Activated CD8-positive, alpha-beta T cell treated with anti-CD3 and anti-CD28 coated beads, Interleukin-2, amount 10 ng/mL, durations not matched to agents 7 days and 5 days (primary cell): Measurements from ENCODE around the gene QRFP. TPM values are rescaled to one million over a fixed set of nuclear protein-coding genes. Genes with fewer than 3 reads are reported as not detected.
"Not testable (repeated sequence)": the region's sequence is repeated elsewhere in the genome, so short reads cannot be mapped to it uniquely, and the experiment has no call there.

Experiments used
- ATAC-seq: fragments of 150-1000 bp; cut with Tn5 transposase; one replicate; pipeline ENCODE4 v1.10.0; 2021; ENCODE audit warnings: moderate library complexity
- CTCF ChIA-PET: fragments of 350-600 bp; sonication (Branson Sonifier 250); formaldehyde crosslinking; loops from one replicate; lab custom pipeline; 2021; ENCODE audit warnings: antibody characterized with exemption; lab: Charles Lee
- POLR2A ChIA-PET: fragments of 350-600 bp; sonication (Branson Sonifier 250); formaldehyde crosslinking; loops from one replicate; lab custom pipeline; 2021; ENCODE audit warnings: antibody characterized with exemption; lab: Charles Lee
- DNase-seq: peaks from one replicate; pipeline ENCODE4 v3.0.0-alpha.2; 2020
- H3K27ac Mint-ChIP-seq: one replicate; pipeline ENCODE4 v1.8.0; 2021; ENCODE audit warnings: mild to moderate bottlenecking, mixed read lengths
- H3K27me3 Mint-ChIP-seq: one replicate; pipeline ENCODE4 v1.8.0; 2021; ENCODE audit warnings: low read depth, mixed read lengths
- H3K36me3 Mint-ChIP-seq: one replicate; pipeline ENCODE4 v1.8.0; 2021; ENCODE audit warnings: low read depth, mixed read lengths
- H3K4me1 Mint-ChIP-seq: one replicate; pipeline ENCODE4 v1.8.0; 2021; ENCODE audit warnings: low read depth, mixed read lengths
- H3K4me3 Mint-ChIP-seq: one replicate; pipeline ENCODE4 v1.8.0; 2021; ENCODE audit warnings: mild to moderate bottlenecking, mixed read lengths
- H3K9me3 Mint-ChIP-seq: one replicate; pipeline ENCODE4 v1.8.0; 2022; ENCODE audit warnings: mixed read lengths; ENCODE audit not compliant: insufficient read depth
- total RNA-seq, 2 experiments: library from RNA; stranded (reverse); gene quantifications; one replicate each; pipeline ENCODE4 v1.2.3, GENCODE V29; 2021

QRFP gene
- total RNA-seq, 2 experiments from 2014 or later = not detected

- DNase-seq (no peak), ATAC-seq (no peak)
- no peaks in the 10 kb centered on the region for H3K4me1 Mint-ChIP-seq
- H3K9me3 Mint-ChIP-seq = no peaks in the 10 kb centered on the region
- H3K4me3 Mint-ChIP-seq = no peak overlapping the region
- H3K27me3 Mint-ChIP-seq = no peaks in the 10 kb centered on the region
- no peak overlapping the region for H3K27ac Mint-ChIP-seq
- ChIA-PET CTCF (interaction anchor here (1.5 to 1.9 kb wide), 2 partner anchors 12 to 83 kb away, joined by 4 to 9 read pairs; no protein-coding TSS in a partner anchor), POLR2A (no interaction called here)
- H3K36me3 Mint-ChIP-seq = no peaks in the 10 kb centered on the region
These were observed 42.5 kb downstream of the QRFP start for GRCh38 chr9:130854092-130854491.

GRCh38 chr9:130852801-130853200 lies 43.8 kb downstream of the QRFP start:
- H3K36me3 Mint-ChIP-seq = no peaks in the 10 kb centered on the region
- POLR2A ChIA-PET = no interaction called here
- H3K27ac Mint-ChIP-seq = no peak overlapping the region
- H3K9me3 Mint-ChIP-seq = no peaks in the 10 kb centered on the region
- no peaks in the 10 kb centered on the region for H3K27me3 Mint-ChIP-seq
- no peak for ATAC-seq
- no peak for DNase-seq
- CTCF ChIA-PET = interaction anchor here (0.8 to 1.1 kb wide), 2 partner anchors 12 to 151 kb away, joined by 4 read pairs; no protein-coding TSS in a partner anchor
- H3K4me3 Mint-ChIP-seq = no peak overlapping the region
- no peaks in the 10 kb centered on the region for H3K4me1 Mint-ChIP-seq

- CTCF ChIA-PET = no interaction called here
- H3K27ac Mint-ChIP-seq = no peak overlapping the region
- H3K27me3 Mint-ChIP-seq = no peaks in the 10 kb centered on the region
- H3K4me3 Mint-ChIP-seq = no peak overlapping the region
- DNase-seq (no peak), ATAC-seq (no peak)
- POLR2A ChIA-PET = no interaction called here
- no peaks in the 10 kb centered on the region for H3K9me3 Mint-ChIP-seq
- no peaks in the 10 kb centered on the region for H3K36me3 Mint-ChIP-seq
- no peaks in the 10 kb centered on the region for H3K4me1 Mint-ChIP-seq
These were observed 47.3 kb downstream of the QRFP start for GRCh38 chr9:130849356-130849755.

GRCh38 chr9:130848514-130848913 lies 48.1 kb downstream of the QRFP start:
- POLR2A ChIA-PET, DNase-seq, H3K36me3 Mint-ChIP-seq, H3K9me3 Mint-ChIP-seq, H3K27me3 Mint-ChIP-seq, ATAC-seq, CTCF ChIA-PET, H3K27ac Mint-ChIP-seq, H3K4me1 Mint-ChIP-seq, H3K4me3 Mint-ChIP-seq: not testable (repeated sequence)

GRCh38 chr9:130847306-130848217 lies 49.0 kb downstream of the QRFP start:
- H3K9me3 Mint-ChIP-seq = no peaks in the 10 kb centered on the region
- peaks cover 9% of the 10 kb centered on the region for H3K4me1 Mint-ChIP-seq
- no peaks in the 10 kb centered on the region for H3K36me3 Mint-ChIP-seq
- POLR2A ChIA-PET = no interaction called here
- DNase-seq (no peak), ATAC-seq (no peak)
- CTCF ChIA-PET = interaction anchor here (1.4 kb wide), 1 partner anchor 146 kb away, joined by 4 read pairs; no protein-coding TSS in a partner anchor
- no peak overlapping the region for H3K4me3 Mint-ChIP-seq
- H3K27ac Mint-ChIP-seq = no peak overlapping the region
- H3K27me3 Mint-ChIP-seq = no peaks in the 10 kb centered on the region

- CTCF ChIA-PET = interaction anchor here (0.7 to 1.4 kb wide), 2 partner anchors 80 to 146 kb away, joined by 3 to 4 read pairs; no protein-coding TSS in a partner anchor
- no peak for ATAC-seq
These were observed 49.9 kb downstream of the QRFP start for GRCh38 chr9:130846487-130847305.

GRCh38 chr9:130845901-130846481 lies 50.6 kb downstream of the QRFP start:
- Mint-ChIP-seq H3K4me3 (no peak overlapping the region), H3K27me3 (no peaks in the 10 kb centered on the region), H3K36me3 (no peaks in the 10 kb centered on the region), H3K9me3 (no peaks in the 10 kb centered on the region), H3K27ac (no peak overlapping the region), H3K4me1 (peaks cover 9% of the 10 kb centered on the region)
- CTCF ChIA-PET = interaction anchor here (0.7 to 1.4 kb wide), 2 partner anchors 80 to 145 kb away, joined by 3 to 4 read pairs; no protein-coding TSS in a partner anchor
- ATAC-seq (no peak), DNase-seq (no peak)
- POLR2A ChIA-PET = no interaction called here

More at GRCh38 chr9:130846487-130847305, 49.9 kb downstream of the QRFP start:
- Mint-ChIP-seq H3K36me3 (no peaks in the 10 kb centered on the region), H3K27ac (no peak overlapping the region), H3K4me3 (no peak overlapping the region), H3K27me3 (no peaks in the 10 kb centered on the region), H3K9me3 (no peaks in the 10 kb centered on the region), H3K4me1 (peaks cover 9% of the 10 kb centered on the region)
- no peak for DNase-seq
- POLR2A ChIA-PET = no interaction called here

GRCh38 chr9:130845254-130845653 lies 51.4 kb downstream of the QRFP start:
- no peak overlapping the region for H3K27ac Mint-ChIP-seq
- ChIA-PET CTCF (no interaction called here), POLR2A (interaction anchor here (1.0 kb wide), 1 partner anchor 79 kb away, joined by 3 read pairs; no protein-coding TSS in a partner anchor)
- no peaks in the 10 kb centered on the region for H3K36me3 Mint-ChIP-seq
- peaks cover 9% of the 10 kb centered on the region for H3K4me1 Mint-ChIP-seq
- H3K9me3 Mint-ChIP-seq = no peaks in the 10 kb centered on the region
- ATAC-seq (no peak), DNase-seq (no peak)
- no peaks in the 10 kb centered on the region for H3K27me3 Mint-ChIP-seq
- no peak overlapping the region for H3K4me3 Mint-ChIP-seq

- Mint-ChIP-seq H3K36me3 (no peaks in the 10 kb centered on the region), H3K27ac (no peak overlapping the region), H3K4me1 (peaks cover 9% of the 10 kb centered on the region), H3K27me3 (no peaks in the 10 kb centered on the region), H3K4me3 (no peak overlapping the region), H3K9me3 (no peaks in the 10 kb centered on the region)
- DNase-seq (no peak), ATAC-seq (no peak)
- POLR2A ChIA-PET = no interaction called here
- CTCF ChIA-PET = no interaction called here
These were observed 52.6 kb downstream of the QRFP start for GRCh38 chr9:130844044-130844451.

GRCh38 chr9:130843049-130843908 lies 53.3 kb downstream of the QRFP start:
- Mint-ChIP-seq H3K36me3 (no peaks in the 10 kb centered on the region), H3K4me1 (peaks cover 9% of the 10 kb centered on the region), H3K27ac (no peak overlapping the region), H3K27me3 (no peaks in the 10 kb centered on the region), H3K9me3 (no peaks in the 10 kb centered on the region), H3K4me3 (no peak overlapping the region)
- DNase-seq (no peak), ATAC-seq (no peak)
- CTCF ChIA-PET = interaction anchor here (1.5 kb wide), 1 partner anchor 27 kb away, joined by 5 read pairs; no protein-coding TSS in a partner anchor
- POLR2A ChIA-PET = no interaction called here
